B cell (primary cell): ENCODE data around the gene RNF175.

Source experiments
- CTCF ChIP-seq: fragments of 200-600 bp; IDR thresholded peaks from one replicate; pipeline ENCODE4 v1.8.0; 2022; ENCODE audit warnings: antibody characterized with exemption, mild to moderate bottlenecking
- EZH2 ChIP-seq: IDR thresholded peaks from 2 replicates; pipeline ENCODE4 v1.6.1; 2012; ENCODE audit warnings: borderline replicate concordance, low read depth, mild to moderate bottlenecking, moderate library complexity, low read length; ENCODE audit not compliant: insufficient read depth, poor library complexity, severe bottlenecking

DNA sequence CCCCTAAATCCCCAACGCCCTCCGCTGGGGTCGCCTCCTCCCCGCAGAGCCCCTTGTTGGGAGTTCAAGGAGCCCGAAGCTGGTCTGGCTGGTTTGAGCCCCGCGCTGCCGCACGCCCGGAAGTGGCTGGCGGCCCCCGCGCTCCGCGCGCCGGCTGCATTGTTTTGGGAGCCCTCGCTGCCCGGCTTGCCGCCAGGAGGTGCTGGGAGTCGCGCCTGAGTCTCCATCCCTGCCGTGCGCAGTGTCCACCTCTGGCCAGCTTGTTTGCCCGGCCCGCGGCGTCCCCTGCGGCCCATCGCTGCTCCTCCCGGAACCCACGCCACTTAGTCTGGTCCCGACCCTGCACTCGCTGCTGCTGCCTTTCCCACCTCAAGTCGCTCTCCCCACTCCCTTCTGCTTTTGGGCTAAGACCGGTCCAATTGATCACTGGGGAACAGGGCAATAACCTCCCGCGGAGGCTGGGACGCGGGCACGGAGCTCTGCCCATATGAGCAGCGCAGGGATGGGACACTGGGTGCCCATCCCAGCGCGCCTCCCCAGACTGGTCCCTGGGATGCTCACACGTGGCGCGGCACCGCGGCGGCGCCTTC lies 31.2 kb upstream of the RNF175 start:
- TF ChIP-seq CTCF = no peak
- peak; percentile 41 for TF ChIP-seq EZH2
